Inflammatory macrophage (primary cell): ENCODE results near the gene PSMD13.
"Not testable (repeated sequence)": the region's sequence is repeated elsewhere in the genome, so short reads cannot be mapped to it uniquely, and the experiment has no call there.

Experiments
- DNase-seq, 2 donors: peaks; one replicate each; pipeline ENCODE4 v3.0.0-alpha.2; 2020 to 2022

The PSMD13 gene

GRCh38 chr11:278001-278951, 41.5 kb downstream of the PSMD13 start, which contains the start of gene NLRP6:
NLRP6 (plus strand) TSS chr11:278407; CDS start chr11:278570, 163 bp downstream.
- no peak for DNase-seq

GRCh38 chr11:279040-279965, 42.5 kb downstream of the PSMD13 start:
- peak in 1 of 2 donors; percentile 22 for DNase-seq

- peak; percentile 17 to 43 for DNase-seq
Observed at GRCh38 chr11:279966-280705, 43.4 kb downstream of the PSMD13 start.

GRCh38 chr11:280706-281485, 44.1 kb downstream of the PSMD13 start:
- peak; percentile 24 to 25 for DNase-seq

GRCh38 chr11:281486-282161, 44.8 kb downstream of the PSMD13 start:
- no peak for DNase-seq

- DNase-seq = no peak
Observed at GRCh38 chr11:282171-282570, 45.4 kb downstream of the PSMD13 start.

GRCh38 chr11:282630-283360, 46.0 kb downstream of the PSMD13 start:
- DNase-seq = no peak

- DNase-seq = peak; percentile 19 to 23
Observed at GRCh38 chr11:283405-284104, 46.8 kb downstream of the PSMD13 start.

- no peak for DNase-seq
Observed at GRCh38 chr11:284105-285020, 47.6 kb downstream of the PSMD13 start.

GRCh38 chr11:285021-285893, 48.5 kb downstream of the PSMD13 start:
- no peak for DNase-seq

GRCh38 chr11:285894-286220, 49.1 kb downstream of the PSMD13 start:
- DNase-seq = no peak

GRCh38 chr11:286977-287820, 50.4 kb downstream of the PSMD13 start:
- not testable (repeated sequence) for DNase-seq

- no peak for DNase-seq
Observed at GRCh38 chr11:287821-288477, 51.2 kb downstream of the PSMD13 start.

- peak; percentile 13 to 43 for DNase-seq
Observed at GRCh38 chr11:288478-289397, 52.0 kb downstream of the PSMD13 start, which contains the start of gene PGGHG. PGGHG (plus strand) TSS chr11:289126; CDS start chr11:289817, 691 bp downstream.

GRCh38 chr11:289398-289711, 52.6 kb downstream of the PSMD13 start:
- no peak for DNase-seq
